Activated T-cell treated with anti-CD3 and anti-CD28 coated beads, Interleukin-2, amount 50 U/mL, for 72 hours (primary cell): Measurements from ENCODE around the gene TTC39C. TPM values are rescaled to one million over a fixed set of nuclear protein-coding genes. Genes with fewer than 3 reads are reported as not detected.
"Not testable (repeated sequence)": the region's sequence is repeated elsewhere in the genome, so short reads cannot be mapped to it uniquely, and the experiment has no call there.

ENCODE experiments used
- ATAC-seq, 2 donors: fragments of 150-1000 bp; cut with Tn5 transposase; replicated peaks in 1 of 2; 2 replicates each; pipeline ENCODE4 v1.10.0; 2021; ENCODE audit warnings: moderate library complexity in 2 of 2, mild to moderate bottlenecking in 1 of 2
- DNase-seq, 2 donors: peaks; one replicate each; pipeline ENCODE4 v3.0.0; 2021 to 2022; ENCODE audit warnings: mixed read lengths in 1 of 2
- H3K27ac Mint-ChIP-seq: one replicate; pipeline ENCODE4 v1.8.0; 2022; ENCODE audit warnings: mild to moderate bottlenecking, moderate library complexity, mixed read lengths
- H3K27me3 Mint-ChIP-seq: one replicate; pipeline ENCODE4 v1.8.0; 2022; ENCODE audit warnings: low read depth, mixed read lengths
- H3K36me3 Mint-ChIP-seq, 2 donors: one replicate each; pipeline ENCODE4 v1.8.0; 2022; ENCODE audit warnings: mixed read lengths in 2 of 2, mild to moderate bottlenecking in 1 of 2; ENCODE audit not compliant: insufficient read depth in 2 of 2
- H3K4me1 Mint-ChIP-seq: one replicate; pipeline ENCODE4 v1.8.0; 2022; ENCODE audit warnings: low read depth, mixed read lengths
- H3K4me3 Mint-ChIP-seq, 2 donors: one replicate each; pipeline ENCODE4 v1.8.0; 2022; ENCODE audit warnings: mild to moderate bottlenecking in 2 of 2, mixed read lengths in 2 of 2, moderate library complexity in 2 of 2
- H3K9me3 Mint-ChIP-seq, 2 donors: one replicate each; pipeline ENCODE4 v1.8.0; 2022; ENCODE audit warnings: mixed read lengths in 2 of 2
- total RNA-seq, 2 donors: library from RNA; stranded (reverse); gene quantifications; one replicate each; pipeline ENCODE4 v1.2.3, GENCODE V29; 2022

Gene TTC39C
- total RNA-seq, 2 donors from 2014 or later = 38.8 to 41.3 TPM

DNA sequence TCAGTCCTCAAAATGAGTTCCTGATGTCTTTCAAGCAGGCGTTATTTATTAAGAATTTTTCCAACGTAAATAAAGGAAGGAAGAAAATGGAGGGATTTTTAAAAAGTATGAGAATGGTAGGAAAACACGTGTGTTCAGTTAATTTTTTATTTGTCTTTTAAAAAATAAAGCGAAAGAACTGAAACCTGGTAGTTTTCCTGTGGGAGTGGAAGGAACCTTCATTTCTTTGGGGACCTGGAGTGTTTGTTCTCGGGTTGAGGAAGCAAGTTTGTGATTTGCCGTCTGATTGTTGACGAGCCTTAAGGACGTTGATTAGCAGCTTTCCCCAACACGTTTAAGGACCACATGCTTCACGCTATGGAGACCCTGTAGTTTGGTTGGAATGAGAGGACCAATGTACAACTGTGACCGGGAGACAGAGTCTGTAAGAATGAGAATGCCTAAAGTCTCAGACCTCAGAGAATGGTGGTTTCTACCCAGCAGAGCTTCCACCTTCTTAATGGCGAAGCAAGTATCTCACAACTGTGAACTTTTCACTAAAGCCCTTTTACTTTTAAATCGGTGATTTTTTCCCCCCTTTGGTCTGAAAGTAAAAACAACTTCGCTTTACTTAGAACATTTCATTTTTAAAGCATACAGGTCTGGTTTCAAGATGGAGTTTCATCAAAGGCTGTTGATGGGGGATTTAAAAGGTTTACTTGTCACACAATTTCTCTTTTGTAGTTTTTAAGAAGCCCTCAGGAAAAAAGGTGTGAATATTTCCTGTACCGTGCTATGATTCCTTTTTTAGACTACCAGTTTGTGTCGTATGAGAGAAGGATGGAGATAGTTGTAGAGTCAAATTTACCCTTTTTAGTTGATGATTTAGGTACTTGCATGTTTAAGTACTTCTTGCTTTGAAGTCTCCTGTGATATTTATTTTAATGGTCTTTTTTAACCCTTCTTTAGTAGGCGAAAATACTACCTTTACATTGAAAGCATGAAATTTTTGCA, 1.4 kb downstream of the TTC39C start:
- DNase-seq (no peak), ATAC-seq (no peak)
- Mint-ChIP-seq H3K27ac (peak overlapping the region; percentile 90), H3K9me3 (no peaks in the 10 kb centered on the region), H3K4me3 (peak overlapping the region; percentile 95 to 98), H3K36me3 (peaks cover 1 to 4% of the 10 kb centered on the region in 2 donors), H3K27me3 (no peaks in the 10 kb centered on the region), H3K4me1 (peaks cover 77% of the 10 kb centered on the region)

GRCh38 chr18:24016643-24017042, 2.1 kb downstream of the TTC39C start:
- Mint-ChIP-seq H3K27me3 (no peaks in the 10 kb centered on the region), H3K4me1 (peaks cover 77% of the 10 kb centered on the region), H3K9me3 (no peaks in the 10 kb centered on the region), H3K27ac (peak overlapping the region; percentile 90), H3K4me3 (peak overlapping the region; percentile 95 to 98), H3K36me3 (peaks cover 1 to 4% of the 10 kb centered on the region in 2 donors)
- no peak for ATAC-seq
- no peak for DNase-seq

DNA sequence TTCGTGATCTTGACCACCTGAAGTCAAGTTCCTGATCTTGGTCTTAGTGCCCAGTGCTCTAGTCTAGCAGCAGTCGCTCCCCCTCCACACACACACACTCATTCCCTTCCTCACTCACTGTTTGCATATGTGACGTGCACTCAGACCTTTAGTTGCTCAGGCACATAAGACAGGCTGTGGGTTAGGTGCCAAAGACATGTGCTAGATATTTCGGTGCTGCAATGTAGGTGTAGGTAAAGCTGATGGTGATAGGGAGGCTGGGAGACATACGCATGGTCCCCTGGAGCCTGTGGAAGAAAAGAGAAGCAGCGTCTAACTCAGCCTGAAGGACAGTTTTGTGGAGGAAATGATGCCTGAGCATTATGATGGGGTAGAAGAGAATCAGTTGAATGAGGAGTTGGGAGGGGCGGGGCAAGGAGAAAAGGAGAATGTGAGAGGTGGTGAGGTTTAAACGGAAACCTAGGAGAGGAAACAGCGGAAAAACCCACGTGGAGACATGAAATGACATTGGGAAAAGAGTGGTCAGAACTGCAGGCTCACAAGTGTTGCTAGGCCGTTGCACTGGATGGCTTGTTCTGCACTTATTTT, 3.8 kb downstream of the TTC39C start:
- peaks cover 4 to 8% of the 10 kb centered on the region in 2 donors for H3K36me3 Mint-ChIP-seq

DNA sequence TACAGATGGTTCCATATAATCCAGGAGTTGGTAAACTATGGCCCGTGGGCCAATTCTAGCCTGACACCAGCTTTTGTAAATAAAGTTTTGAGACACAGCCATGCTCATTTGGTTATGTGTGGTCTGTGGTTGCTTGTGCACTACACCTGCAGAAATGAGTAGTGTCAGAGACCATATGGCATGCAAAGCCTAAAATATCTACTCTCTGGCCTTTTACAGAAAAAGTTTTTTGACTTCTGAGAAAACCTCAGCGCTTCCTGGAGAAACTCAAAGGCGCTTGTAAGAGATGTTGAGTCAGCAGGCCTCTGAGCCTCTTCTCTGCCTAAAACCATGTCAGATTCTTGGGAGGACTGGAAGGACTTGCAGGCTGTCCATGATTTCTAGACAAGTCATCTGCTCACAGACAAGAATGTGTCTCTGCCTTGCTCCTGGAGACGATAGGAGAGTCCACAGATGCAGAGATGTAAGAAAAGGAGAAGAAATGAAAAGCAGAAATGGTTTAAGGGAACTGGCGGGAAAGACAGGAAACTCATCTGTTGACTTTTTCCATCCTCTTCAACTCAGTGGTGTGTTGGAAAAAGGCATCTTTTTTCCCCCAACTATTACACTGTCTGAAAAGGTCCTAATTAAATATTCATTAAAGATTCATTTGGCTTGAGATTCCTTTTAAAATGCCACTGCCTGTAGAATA, 5.2 kb downstream of the TTC39C start:
- peak; percentile 81 to 85 for ATAC-seq
- H3K4me3 Mint-ChIP-seq = peak overlapping the region; percentile 69 to 87
- DNase-seq = peak; percentile 73 to 74
- no peaks in the 10 kb centered on the region for H3K27me3 Mint-ChIP-seq
- peaks cover 5 to 10% of the 10 kb centered on the region in 2 donors for H3K36me3 Mint-ChIP-seq
- peaks cover 89% of the 10 kb centered on the region for H3K4me1 Mint-ChIP-seq
- peak overlapping the region; percentile 98 for H3K27ac Mint-ChIP-seq
- no peaks in the 10 kb centered on the region for H3K9me3 Mint-ChIP-seq

More for the DNA sequence above, 3.8 kb downstream of the TTC39C start:
- H3K4me3 Mint-ChIP-seq = peak overlapping the region; percentile 69 to 74
- H3K9me3 Mint-ChIP-seq = no peaks in the 10 kb centered on the region
- DNase-seq = peak; percentile 26 to 50
- peak overlapping the region; percentile 1 for H3K27ac Mint-ChIP-seq
- peaks cover 79% of the 10 kb centered on the region for H3K4me1 Mint-ChIP-seq
- H3K27me3 Mint-ChIP-seq = no peaks in the 10 kb centered on the region
- peak; percentile 18 to 51 for ATAC-seq

- Mint-ChIP-seq H3K4me3 (peak overlapping the region; percentile 69 to 87), H3K27ac (peak overlapping the region; percentile 81), H3K9me3 (no peaks in the 10 kb centered on the region), H3K36me3 (peaks cover 7 to 10% of the 10 kb centered on the region in 2 donors), H3K4me1 (peaks cover 92% of the 10 kb centered on the region), H3K27me3 (no peaks in the 10 kb centered on the region)
- no peak for ATAC-seq
- no peak for DNase-seq
These were observed 7.0 kb downstream of the TTC39C start for GRCh38 chr18:24021505-24021904.

DNA sequence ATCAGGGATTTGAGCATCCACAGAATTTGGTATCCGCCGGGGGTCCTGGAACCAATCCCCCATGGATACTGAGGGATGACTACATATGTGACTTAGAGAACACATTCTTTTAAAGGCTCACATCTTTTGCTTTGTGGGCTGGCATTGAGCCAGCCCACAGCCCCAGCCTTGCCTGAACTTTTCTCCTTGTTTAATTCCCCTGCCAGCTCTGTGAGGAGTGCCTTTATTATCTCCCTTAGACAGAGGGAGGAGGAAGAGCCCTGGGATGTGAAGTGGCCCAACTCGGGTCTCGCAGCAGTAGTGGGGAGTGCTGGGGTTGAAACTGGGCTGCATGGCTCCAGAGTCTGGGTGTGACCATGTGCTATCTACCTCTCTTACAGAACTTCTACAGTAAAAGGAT, 7.6 kb downstream of the TTC39C start:
- Mint-ChIP-seq H3K9me3 (no peaks in the 10 kb centered on the region), H3K36me3 (peaks cover 7 to 10% of the 10 kb centered on the region in 2 donors), H3K4me1 (peaks cover 91% of the 10 kb centered on the region), H3K4me3 (peak overlapping the region; percentile 69 to 87), H3K27ac (peak overlapping the region; percentile 81), H3K27me3 (no peaks in the 10 kb centered on the region)
- ATAC-seq = no peak
- no peak for DNase-seq

DNA sequence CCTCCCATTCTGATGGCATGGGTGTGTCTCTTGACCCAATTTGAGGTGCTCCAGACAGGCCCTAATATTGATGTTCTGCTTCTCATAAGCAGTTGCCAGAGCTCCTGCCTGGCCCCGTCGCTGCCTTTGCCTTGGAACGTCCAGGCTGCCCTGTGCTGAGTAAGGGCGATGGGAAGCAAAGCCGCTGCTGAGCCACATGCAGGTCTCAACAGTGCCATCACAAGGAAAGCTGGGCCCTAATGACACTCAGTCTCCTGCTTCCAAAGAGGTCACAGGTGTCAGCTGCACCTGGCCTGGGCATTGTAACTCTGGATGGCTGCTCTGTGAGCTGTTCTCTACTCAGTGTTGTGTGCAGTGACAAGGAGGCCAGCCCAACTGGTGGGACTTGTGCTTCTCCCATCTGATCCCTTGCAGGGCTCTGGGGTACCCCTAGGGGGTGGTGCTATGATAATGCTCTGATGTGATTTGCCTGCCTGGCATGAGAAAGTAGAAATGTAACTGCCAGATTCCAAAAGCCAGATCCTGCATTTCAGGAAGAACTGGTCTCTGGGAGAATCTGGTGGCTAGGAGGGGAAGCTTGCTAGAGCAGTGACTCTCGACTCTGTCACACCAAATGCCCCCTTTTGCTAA, 8.7 kb downstream of the TTC39C start:
- H3K36me3 Mint-ChIP-seq = peaks cover 6 to 10% of the 10 kb centered on the region in 2 donors
- no peak overlapping the region for H3K27ac Mint-ChIP-seq
- H3K4me3 Mint-ChIP-seq = no peak overlapping the region
- ATAC-seq (no peak), DNase-seq (no peak)
- no peaks in the 10 kb centered on the region for H3K9me3 Mint-ChIP-seq
- H3K27me3 Mint-ChIP-seq = no peaks in the 10 kb centered on the region
- peaks cover 93% of the 10 kb centered on the region for H3K4me1 Mint-ChIP-seq

GRCh38 chr18:24024425-24024824, 9.9 kb downstream of the TTC39C start:
- Mint-ChIP-seq H3K4me3 (peak overlapping the region in 1 of 2 donors; percentile 6), H3K27me3 (no peaks in the 10 kb centered on the region)

DNA sequence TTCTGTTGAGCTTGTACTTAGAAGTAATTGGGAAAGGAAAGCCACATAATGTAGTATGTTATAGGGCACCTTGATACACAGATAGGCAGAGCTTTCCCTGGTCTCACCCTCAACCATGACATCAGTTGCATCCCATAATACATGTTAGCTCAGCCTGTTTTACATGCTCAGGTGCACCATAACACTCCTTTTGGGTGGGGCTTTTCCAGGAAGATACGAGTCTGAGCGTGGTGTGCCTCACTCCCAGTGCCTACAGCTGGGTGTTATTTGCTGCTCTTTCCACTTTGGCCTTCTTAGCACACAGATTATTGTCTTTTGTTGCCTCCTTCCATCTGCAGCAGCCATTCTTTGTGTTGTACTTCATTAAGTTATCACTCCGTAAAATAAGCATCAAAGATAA, 11.9 kb downstream of the TTC39C start:
- ATAC-seq (peak in 1 of 2 donors; percentile 38), DNase-seq (no peak)
- H3K27me3 Mint-ChIP-seq = no peaks in the 10 kb centered on the region
- peaks cover 3 to 8% of the 10 kb centered on the region in 2 donors for H3K36me3 Mint-ChIP-seq
- H3K9me3 Mint-ChIP-seq = no peaks in the 10 kb centered on the region
- H3K4me1 Mint-ChIP-seq = peaks cover 86% of the 10 kb centered on the region
- H3K27ac Mint-ChIP-seq = peak overlapping the region; percentile 83
- peak overlapping the region in 1 of 2 donors; percentile 48 for H3K4me3 Mint-ChIP-seq

More at GRCh38 chr18:24024425-24024824, 9.9 kb downstream of the TTC39C start:
- Mint-ChIP-seq H3K4me1 (peaks cover 92% of the 10 kb centered on the region), H3K9me3 (no peaks in the 10 kb centered on the region), H3K36me3 (peaks cover 5 to 10% of the 10 kb centered on the region in 2 donors), H3K27ac (no peak overlapping the region)
- DNase-seq (no peak), ATAC-seq (no peak)

DNA sequence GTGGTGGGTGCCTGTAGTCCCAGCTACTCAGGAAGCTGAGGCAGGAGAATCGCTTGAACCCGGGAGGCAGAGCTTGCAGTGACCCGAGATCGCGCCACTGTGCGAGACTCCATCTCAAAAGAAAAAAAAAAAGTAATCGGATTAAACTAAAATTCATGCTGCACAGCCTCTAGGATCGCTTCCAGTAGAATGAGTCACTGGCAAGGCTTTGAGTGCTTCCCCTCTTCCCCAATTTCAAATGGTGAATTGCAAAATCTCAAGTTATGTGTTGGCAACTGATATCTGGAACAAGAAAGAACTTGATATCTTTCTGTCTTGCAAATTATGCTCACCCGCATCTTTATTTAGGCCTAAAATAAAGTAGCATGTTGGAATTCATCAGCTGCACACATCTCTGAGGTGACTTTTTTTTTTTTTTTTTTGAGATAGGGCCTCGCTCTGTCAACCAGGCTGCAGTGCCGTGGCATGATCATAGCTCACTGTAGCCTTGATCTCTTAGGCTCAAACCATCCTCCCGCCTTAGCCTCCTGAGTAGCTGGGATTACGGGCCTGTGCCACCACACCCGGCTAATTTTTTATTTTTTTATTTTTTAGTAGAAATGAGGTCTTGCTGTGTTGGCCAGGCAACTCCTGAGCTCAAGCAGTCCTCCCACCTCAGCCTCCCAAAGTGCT, 12.7 kb downstream of the TTC39C start:
- Mint-ChIP-seq H3K27ac (no peak overlapping the region), H3K4me3 (no peak overlapping the region), H3K9me3 (no peaks in the 10 kb centered on the region), H3K27me3 (no peaks in the 10 kb centered on the region), H3K4me1 (peaks cover 86% of the 10 kb centered on the region), H3K36me3 (peaks cover 3 to 8% of the 10 kb centered on the region in 2 donors)
- no peak for ATAC-seq
- no peak for DNase-seq

DNA sequence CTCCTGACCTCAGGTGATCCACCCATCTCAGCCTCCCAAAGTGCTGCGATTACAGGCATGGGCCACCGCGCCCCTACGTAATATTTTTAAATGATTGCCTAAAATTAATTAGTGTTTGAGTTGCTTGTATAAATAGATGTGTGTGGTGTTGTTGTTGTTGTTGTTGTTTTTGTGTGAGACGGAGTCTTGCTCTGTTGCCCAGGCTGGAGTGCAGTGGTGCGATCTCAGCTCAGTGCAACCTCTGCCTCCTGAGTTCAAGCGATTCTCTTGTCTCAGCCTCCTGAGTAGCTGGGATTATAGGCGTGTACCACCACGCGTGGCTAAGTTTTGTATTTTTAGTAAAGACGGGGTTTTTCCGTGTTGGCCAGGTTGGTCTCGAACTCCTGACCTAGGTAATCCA, 14.4 kb downstream of the TTC39C start:
- H3K4me1 Mint-ChIP-seq = peaks cover 82% of the 10 kb centered on the region
- not testable (repeated sequence) for H3K27me3 Mint-ChIP-seq, ATAC-seq, H3K27ac Mint-ChIP-seq, H3K36me3 Mint-ChIP-seq, H3K9me3 Mint-ChIP-seq, DNase-seq, H3K4me3 Mint-ChIP-seq

DNA sequence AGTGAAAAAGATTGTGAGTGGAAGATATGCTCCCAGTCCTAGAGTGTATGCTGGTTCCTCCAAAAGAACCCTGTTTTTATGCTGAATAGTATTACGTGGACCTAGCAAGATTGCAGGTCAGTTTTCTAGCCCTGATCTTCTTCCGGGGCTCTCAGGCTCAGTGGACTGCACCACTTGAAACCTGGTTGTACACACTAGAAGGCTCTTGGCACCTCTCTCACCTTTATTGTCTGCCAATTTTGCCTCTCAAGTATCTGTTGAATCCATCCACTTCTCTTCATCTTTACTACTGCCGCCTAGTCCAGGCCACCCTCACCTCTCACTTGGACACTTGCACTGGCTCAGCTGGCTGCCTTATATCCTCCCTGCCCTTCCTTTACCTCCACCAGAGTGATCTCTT, 16.8 kb downstream of the TTC39C start:
- Mint-ChIP-seq H3K27me3 (no peaks in the 10 kb centered on the region), H3K4me1 (peaks cover 68% of the 10 kb centered on the region), H3K36me3 (peaks cover 0 to 1% of the 10 kb centered on the region in 2 donors), H3K27ac (peak overlapping the region; percentile 5), H3K4me3 (no peak overlapping the region), H3K9me3 (peaks cover 0 to 1% of the 10 kb centered on the region in 2 donors)
- DNase-seq = no peak
- no peak for ATAC-seq
